GM20431 (cell line): Measurements from ENCODE around the gene NTN4.
"Not testable (repeated sequence)": the region's sequence is repeated elsewhere in the genome, so short reads cannot be mapped to it uniquely, and the experiment has no call there.

Source experiments
- in situ Hi-C: fragments of 300-500 bp; cut with MseI, MboI; formaldehyde crosslinking; loops from one replicate; pipeline ENCODE4 v1.15.0; 2020; ENCODE audit warnings: low sequenced_read_pairs; ENCODE audit not compliant: unreplicated experiment

Gene NTN4

DNA sequence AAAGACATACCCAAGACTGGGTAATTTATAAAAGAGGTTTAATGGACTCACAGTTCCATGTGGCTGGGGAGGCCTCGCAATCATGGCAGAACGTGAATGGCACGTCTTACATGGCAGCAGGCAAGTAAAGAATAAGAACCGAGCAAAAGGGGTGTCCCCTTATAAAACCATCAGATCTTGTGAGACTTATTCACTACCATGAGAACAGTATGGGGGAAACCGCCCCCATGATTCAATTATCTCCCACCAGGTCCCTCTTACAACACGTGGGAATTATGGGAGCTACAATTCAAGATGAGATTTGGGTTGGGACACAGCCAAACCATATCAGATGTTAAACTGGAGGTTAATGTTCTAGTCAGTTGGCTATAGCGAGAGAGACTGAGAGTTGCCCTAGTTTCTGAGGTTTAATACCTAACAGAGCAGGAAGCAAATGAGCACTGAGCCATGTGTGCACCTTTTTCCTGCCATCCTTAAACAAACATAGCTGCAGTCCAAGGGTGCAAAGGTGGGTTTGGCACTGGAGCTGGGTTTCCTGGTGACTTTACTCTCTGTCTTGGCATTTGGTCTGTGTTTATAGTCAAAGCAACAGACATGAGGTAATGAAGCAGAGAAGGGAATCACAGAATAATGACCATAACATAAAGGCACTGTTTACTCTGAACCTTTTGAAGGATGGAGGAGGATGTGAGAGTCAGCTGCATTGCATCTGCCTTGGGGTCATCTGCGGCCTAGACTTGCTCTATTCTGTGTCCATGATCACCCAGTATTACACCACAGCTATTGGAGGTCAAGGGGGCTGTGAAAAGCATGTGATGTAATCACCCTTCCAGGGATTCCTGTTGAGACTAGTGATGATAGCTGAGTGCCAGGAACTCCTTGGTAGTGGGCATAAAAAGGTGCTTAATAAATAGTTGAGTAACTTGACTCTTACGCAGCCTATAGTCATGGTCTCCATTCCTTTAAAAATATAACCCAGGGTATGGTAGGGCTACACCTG lies 155.6 kb downstream of the NTN4 start:
- in situ Hi-C loops = loop anchor here (25.0 kb wide), 1 partner anchor 177 kb away; no protein-coding TSS in a partner anchor

- in situ Hi-C loops = loop anchor here (25.0 kb wide), 1 partner anchor 178 kb away; no protein-coding TSS in a partner anchor
These were observed 156.7 kb downstream of the NTN4 start for GRCh38 chr12:95633732-95634465.

- in situ Hi-C loops = loop anchor here (25.0 kb wide), 1 partner anchor 179 kb away; no protein-coding TSS in a partner anchor
These were observed 157.4 kb downstream of the NTN4 start for GRCh38 chr12:95633049-95633731.

- in situ Hi-C loops = loop anchor here (25.0 kb wide), 1 partner anchor 182 kb away; no protein-coding TSS in a partner anchor
These were observed 160.1 kb downstream of the NTN4 start for GRCh38 chr12:95630496-95630895.

- in situ Hi-C loops = loop anchor here (25.0 kb wide), 1 partner anchor 183 kb away; no protein-coding TSS in a partner anchor
These were observed 161.2 kb downstream of the NTN4 start for GRCh38 chr12:95629392-95629791.

DNA sequence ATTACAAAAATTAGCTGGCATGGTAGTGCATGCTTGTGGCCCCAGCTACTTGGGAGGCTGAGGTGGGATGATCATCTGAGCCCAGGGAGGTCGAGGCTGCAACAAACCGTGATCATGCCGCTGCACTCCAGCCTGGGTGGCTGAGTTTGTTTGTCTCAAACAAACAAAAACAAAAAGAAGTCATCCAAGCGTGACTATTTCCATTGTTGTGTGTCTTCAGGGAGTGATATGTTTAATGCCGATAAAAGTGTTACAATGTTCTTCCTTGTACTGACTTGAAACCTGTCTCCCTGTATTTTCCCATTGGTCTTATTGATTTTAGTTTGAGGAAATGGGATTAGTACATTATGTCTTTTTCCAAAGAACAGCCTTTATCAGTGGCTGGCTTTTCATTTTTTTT lies 163.7 kb downstream of the NTN4 start:
- in situ Hi-C loops = loop anchor here (25.0 kb wide), 1 partner anchor 185 kb away; no protein-coding TSS in a partner anchor

GRCh38 chr12:95625012-95625411 lies 165.6 kb downstream of the NTN4 start:
- in situ Hi-C loops = loop anchor here (25.0 kb wide), 1 partner anchor 187 kb away; no protein-coding TSS in a partner anchor

DNA sequence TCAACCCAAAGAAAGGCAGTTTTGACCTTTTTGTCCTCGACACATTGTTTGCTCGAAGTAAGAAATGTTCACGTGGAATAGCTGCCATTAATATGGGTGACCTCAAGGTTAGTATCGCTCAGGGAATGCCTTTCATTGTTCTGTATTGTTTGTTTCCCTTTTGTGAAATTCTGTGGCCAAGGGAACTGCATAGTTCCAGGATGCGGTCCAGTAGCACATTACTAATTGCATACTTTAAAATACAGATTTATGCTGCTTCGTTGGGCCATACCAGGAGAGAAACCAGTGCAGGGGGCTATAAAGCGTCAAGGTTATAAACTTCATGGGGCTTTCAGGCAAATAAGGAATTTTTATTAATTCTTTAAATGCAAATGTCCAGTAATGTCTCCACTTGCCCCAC lies 166.0 kb downstream of the NTN4 start:
- in situ Hi-C loops = no loop called here

- in situ Hi-C loops = no loop called here
These were observed 166.9 kb downstream of the NTN4 start for GRCh38 chr12:95623554-95624170.

GRCh38 chr12:95622879-95623278 lies 167.7 kb downstream of the NTN4 start:
- in situ Hi-C loops = no loop called here

DNA sequence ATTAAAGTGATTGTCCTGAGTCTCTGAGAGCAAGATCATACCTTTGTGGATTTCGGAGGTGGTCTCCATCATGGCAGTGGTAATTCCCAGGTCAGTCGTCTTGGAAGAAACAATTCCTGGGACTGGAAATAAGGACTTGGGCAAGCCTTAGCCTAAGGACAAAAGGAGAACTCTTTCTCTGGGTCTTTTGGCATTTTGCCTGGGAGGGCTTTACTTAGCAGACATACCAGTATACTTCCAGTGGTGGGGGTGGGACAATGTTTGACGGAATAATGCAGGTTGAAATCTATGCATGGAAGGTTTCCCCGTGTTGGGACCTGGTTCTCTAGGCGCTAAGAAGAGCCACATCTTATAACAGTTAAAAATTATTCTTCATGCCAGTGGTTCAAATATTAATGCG lies 168.8 kb downstream of the NTN4 start:
- in situ Hi-C loops = no loop called here

GRCh38 chr12:95620171-95620570 lies 170.4 kb downstream of the NTN4 start:
- in situ Hi-C loops = no loop called here

- in situ Hi-C loops = not testable (repeated sequence)
These were observed 174.1 kb downstream of the NTN4 start for GRCh38 chr12:95616470-95616869.

DNA sequence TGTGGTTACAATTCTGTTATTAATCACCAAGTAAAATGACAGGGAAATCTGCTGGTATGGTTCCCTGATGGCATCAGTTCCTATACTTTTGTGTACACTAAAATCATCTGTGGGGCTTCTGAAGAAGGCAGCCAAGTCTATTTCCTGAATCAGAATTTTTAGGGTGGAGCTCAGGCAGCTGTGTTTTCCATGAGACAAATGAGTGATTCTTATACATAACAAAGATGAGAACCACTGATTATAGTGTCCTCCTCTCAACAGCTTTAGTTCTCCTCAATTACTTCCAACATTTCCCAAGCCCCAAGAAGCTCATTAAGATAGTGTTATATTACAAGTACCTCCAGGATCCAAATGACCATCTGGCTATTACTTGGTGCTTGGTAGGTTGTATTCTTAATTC lies 174.8 kb downstream of the NTN4 start:
- in situ Hi-C loops = no loop called here

GRCh38 chr12:95614390-95614982 lies 176.1 kb downstream of the NTN4 start:
- in situ Hi-C loops = no loop called here

DNA sequence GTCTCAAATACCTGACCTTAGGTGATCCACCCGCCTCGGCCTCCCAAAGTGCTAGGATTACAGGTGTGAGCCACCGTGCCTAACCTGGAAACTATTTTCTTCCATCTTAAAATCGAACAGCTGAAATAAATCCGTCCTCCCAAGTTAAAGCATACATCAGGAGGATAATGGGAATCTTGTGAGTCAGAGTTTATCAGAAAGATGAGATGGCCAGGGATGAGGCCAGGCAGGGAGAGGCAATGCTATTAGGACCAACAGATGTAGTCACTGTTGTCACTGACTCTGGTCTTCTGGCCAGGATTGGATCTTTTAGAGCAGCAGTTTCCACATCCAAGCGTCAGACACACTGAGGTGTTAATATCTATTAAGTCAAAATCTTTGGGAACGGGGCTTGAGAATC lies 177.5 kb downstream of the NTN4 start:
- in situ Hi-C loops = no loop called here

DNA sequence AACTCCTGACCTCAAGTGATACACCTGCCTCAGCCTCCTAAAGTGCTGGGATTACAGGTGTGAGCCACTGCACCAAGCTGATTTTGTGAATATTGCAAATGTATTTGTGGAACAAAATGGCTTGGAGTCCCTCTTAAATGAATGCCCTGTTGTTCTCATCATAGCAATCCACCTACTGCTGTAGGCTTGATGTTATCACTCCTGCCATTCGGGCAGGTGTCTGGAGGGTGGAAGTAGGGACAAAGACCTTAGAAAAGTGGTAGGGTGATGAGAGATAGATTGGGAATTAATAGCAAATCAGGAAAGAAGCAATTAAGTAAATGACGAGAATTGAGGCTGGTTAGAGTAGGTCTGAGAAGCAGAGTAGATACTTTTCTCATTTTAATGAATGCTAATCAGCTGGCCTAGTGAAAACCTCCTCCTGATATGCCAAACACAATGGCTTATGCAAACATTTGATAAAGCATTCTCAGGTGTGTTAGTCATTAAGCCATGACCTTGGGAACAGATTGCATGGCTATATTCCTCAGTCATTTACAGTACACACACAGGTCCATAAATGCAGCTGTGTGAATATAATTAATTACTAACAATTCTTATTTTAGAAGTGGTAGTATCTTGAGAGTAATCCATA lies 178.8 kb downstream of the NTN4 start:
- in situ Hi-C loops = no loop called here

GRCh38 chr12:95608252-95609033 lies 182.1 kb downstream of the NTN4 start:
- in situ Hi-C loops = no loop called here
